Muscle of leg (tissue), 11 donors: ENCODE results near the gene ARMC2. TPM values are rescaled to one million over a fixed set of nuclear protein-coding genes. Genes with fewer than 3 reads are reported as not detected.

Experiments
- DNase-seq: peaks from one replicate; pipeline ENCODE4 v3.0.0; 2013
- H3K27ac ChIP-seq: one replicate; pipeline ENCODE4 v1.5.1; 2013; ENCODE audit warnings: mild to moderate bottlenecking, low read length, control low read depth
- H3K27me3 ChIP-seq: one replicate; pipeline ENCODE4 v1.6.1; 2013; ENCODE audit warnings: low read length; ENCODE audit not compliant: control insufficient read depth, insufficient read depth
- H3K36me3 ChIP-seq: one replicate; pipeline ENCODE4 v1.6.1; 2013; ENCODE audit warnings: low read length; ENCODE audit not compliant: control insufficient read depth, insufficient read depth
- H3K4me1 ChIP-seq: one replicate; pipeline ENCODE4 v1.6.1; 2013; ENCODE audit warnings: low read length; ENCODE audit not compliant: control insufficient read depth, insufficient read depth
- H3K4me3 ChIP-seq: one replicate; pipeline ENCODE4 v1.5.1; 2013; ENCODE audit warnings: low read length, control low read depth
- H3K9me3 ChIP-seq: replicated peaks from 2 replicates; pipeline ENCODE4 v1.6.1; 2013; ENCODE audit warnings: low read depth, low read length; ENCODE audit not compliant: control insufficient read depth
- WGBS: methylation state at CpG from one replicate; pipeline ENCODE4 v1.1.5; 2013; ENCODE audit warnings: missing lambda C conversion rate; ENCODE audit not compliant: insufficient coverage; 5-methylcytosine and 5-hydroxymethylcytosine counted together
- polyA plus RNA-seq, 8 donors: library from polyadenylated mRNA; unstranded; fragments of 120-200 nt; gene quantifications; one replicate each; pipeline versions ENCODE4 v1.2.1 to v1.2.3, GENCODE V29; 2013; ENCODE audit warnings: inconsistent platforms in 1 of 8, low replicate concordance in 1 of 8; ENCODE audit not compliant: insufficient read length in 8 of 8, insufficient read depth in 1 of 8
- total RNA-seq: library from RNA; stranded (reverse); fragments of 120-200 nt; gene quantifications from one replicate; pipeline ENCODE4 v1.2.4, GENCODE V29; 2013

ARMC2 gene
- total and polyA plus RNA-seq, 9 donors: 3.6 to 8.9 (median 5.8) TPM

- H3K27ac ChIP-seq: peak overlapping the region; percentile 39
- 14% methylated on average over 5 of the region's 8 CpGs for WGBS
- no peak overlapping the region for H3K4me3 ChIP-seq
- H3K27me3 ChIP-seq: no peaks in the 10 kb centered on the region
- H3K9me3 ChIP-seq: no peaks in the 10 kb centered on the region
- peaks cover 10% of the 10 kb centered on the region for H3K4me1 ChIP-seq
- H3K36me3 ChIP-seq: peaks cover 16% of the 10 kb centered on the region
- DNase-seq: peak; percentile 85
These were observed 20.4 kb downstream of the ARMC2 start for GRCh38 chr6:108868647-108869046.

DNA sequence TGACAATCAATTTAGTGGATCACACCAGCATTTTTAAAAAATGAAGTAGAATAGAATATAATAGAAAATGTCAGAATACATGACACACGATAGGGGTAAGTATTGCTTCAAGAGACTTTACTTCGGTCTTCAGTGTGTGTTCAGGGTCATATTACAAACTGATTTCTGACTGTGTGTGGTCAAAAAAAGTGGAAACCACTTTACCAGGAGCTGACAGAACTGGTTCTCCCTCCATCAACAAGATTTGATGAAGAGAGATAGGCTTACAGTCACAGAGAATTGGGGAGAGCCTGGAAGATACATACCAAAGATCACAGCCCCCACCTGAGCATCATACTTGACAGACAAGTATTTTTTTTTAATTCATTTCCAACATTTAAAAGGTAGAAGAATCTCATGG is 21.7 kb downstream of the ARMC2 start:
- DNase-seq: no peak
- H3K4me3 ChIP-seq: no peak overlapping the region
- no CpG with 5 or more reads among the region's 2 CpGs for WGBS
- peaks cover 9% of the 10 kb centered on the region for H3K36me3 ChIP-seq
- no peaks in the 10 kb centered on the region for H3K27me3 ChIP-seq
- H3K4me1 ChIP-seq: peaks cover 10% of the 10 kb centered on the region
- H3K9me3 ChIP-seq: no peaks in the 10 kb centered on the region
- H3K27ac ChIP-seq: no peak overlapping the region

- Histone ChIP-seq H3K4me1 (peaks cover 12% of the 10 kb centered on the region), H3K4me3 (no peak overlapping the region), H3K9me3 (no peaks in the 10 kb centered on the region), H3K27ac (no peak overlapping the region), H3K36me3 (peaks cover 9% of the 10 kb centered on the region), H3K27me3 (no peaks in the 10 kb centered on the region)
- WGBS: 100% methylated on average over 2 of the region's 2 CpGs
- DNase-seq: no peak
These were observed 22.1 kb downstream of the ARMC2 start for GRCh38 chr6:108870357-108870756.

- Histone ChIP-seq H3K27ac (no peak overlapping the region), H3K4me1 (peaks cover 12% of the 10 kb centered on the region), H3K36me3 (peaks cover 9% of the 10 kb centered on the region), H3K4me3 (no peak overlapping the region), H3K9me3 (no peaks in the 10 kb centered on the region), H3K27me3 (no peaks in the 10 kb centered on the region)
- no peak for DNase-seq
- 64% methylated on average over 4 of the region's 7 CpGs for WGBS
These were observed 23.9 kb downstream of the ARMC2 start for GRCh38 chr6:108872141-108872557.

- peak overlapping the region; percentile 54 for H3K27ac ChIP-seq
- H3K36me3 ChIP-seq: peaks cover 9% of the 10 kb centered on the region
- no peak overlapping the region for H3K4me3 ChIP-seq
- DNase-seq: no peak
- H3K27me3 ChIP-seq: no peaks in the 10 kb centered on the region
- H3K9me3 ChIP-seq: no peaks in the 10 kb centered on the region
- WGBS: 37% methylated on average over 2 of the region's 3 CpGs
- H3K4me1 ChIP-seq: peaks cover 12% of the 10 kb centered on the region
These were observed 24.4 kb downstream of the ARMC2 start for GRCh38 chr6:108872575-108872974.

DNA sequence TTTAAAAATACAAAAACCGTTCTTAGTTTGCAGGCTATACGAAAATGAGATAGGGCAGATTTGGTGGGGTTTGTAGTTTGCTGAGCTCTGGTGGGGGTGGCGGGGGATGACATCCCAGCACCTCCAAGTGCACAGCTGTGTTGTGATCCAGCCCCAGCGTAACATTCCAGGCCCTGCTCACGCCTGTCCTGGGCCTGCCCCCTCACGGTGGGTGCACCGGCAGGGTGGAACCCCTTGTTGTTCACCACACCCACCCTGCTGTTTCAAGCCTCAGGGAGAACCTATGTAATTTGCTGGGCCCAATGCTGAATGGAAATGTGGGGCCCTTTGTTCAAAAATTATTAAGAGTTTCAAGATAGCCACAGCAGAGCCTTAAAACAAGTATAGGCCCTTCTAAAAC is 25.0 kb downstream of the ARMC2 start:
- Histone ChIP-seq H3K36me3 (peaks cover 9% of the 10 kb centered on the region), H3K9me3 (no peaks in the 10 kb centered on the region), H3K27ac (no peak overlapping the region), H3K4me1 (peaks cover 12% of the 10 kb centered on the region), H3K4me3 (no peak overlapping the region), H3K27me3 (no peaks in the 10 kb centered on the region)
- DNase-seq: no peak
- 78% methylated on average over 3 of the region's 7 CpGs for WGBS

GRCh38 chr6:108873971-108874370 is 25.7 kb downstream of the ARMC2 start:
- peaks cover 13% of the 10 kb centered on the region for H3K36me3 ChIP-seq
- WGBS: 92% methylated on average over 3 of the region's 6 CpGs
- no peaks in the 10 kb centered on the region for H3K27me3 ChIP-seq
- H3K27ac ChIP-seq: no peak overlapping the region
- DNase-seq: no peak
- H3K9me3 ChIP-seq: no peaks in the 10 kb centered on the region
- H3K4me3 ChIP-seq: no peak overlapping the region
- peaks cover 12% of the 10 kb centered on the region for H3K4me1 ChIP-seq

DNA sequence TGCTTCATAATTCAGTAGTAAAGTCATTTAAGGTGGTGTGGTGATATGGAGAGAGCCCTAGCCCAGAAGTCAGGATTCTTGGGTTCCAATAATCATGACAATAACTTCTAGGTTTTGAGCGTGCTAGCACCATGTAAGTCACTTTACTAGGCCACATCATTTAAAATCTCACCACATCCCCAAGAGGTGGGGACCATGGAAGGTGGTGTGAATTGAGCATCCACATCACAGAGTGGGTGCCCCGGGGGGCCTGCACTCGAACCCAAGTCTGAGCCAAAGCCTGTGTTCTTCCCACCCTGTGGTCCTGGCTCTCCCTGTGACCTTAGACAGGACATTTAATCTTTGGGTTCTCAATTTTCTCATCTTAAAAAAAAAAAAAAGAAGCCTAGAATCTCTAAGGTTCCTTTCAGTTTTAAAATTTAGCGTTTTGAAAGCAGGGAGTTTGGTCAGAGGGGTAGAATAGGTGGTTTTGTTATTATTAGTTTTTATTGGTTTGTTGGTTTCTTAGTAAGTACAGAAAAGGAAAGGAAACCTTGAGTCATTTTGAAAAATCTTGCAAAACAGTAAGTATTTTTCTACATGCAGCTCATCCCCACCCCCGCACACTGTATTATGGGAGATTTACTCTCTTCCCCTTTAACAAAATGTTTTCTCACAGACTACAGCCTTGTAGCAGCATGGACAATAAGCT is 26.4 kb downstream of the ARMC2 start:
- H3K36me3 ChIP-seq: peaks cover 14% of the 10 kb centered on the region
- peak overlapping the region; percentile 36 for H3K27ac ChIP-seq
- H3K4me3 ChIP-seq: no peak overlapping the region
- H3K9me3 ChIP-seq: no peaks in the 10 kb centered on the region
- WGBS: 60% methylated on average over 1 of the region's 5 CpGs
- peak; percentile 62 for DNase-seq
- no peaks in the 10 kb centered on the region for H3K27me3 ChIP-seq
- peaks cover 12% of the 10 kb centered on the region for H3K4me1 ChIP-seq

GRCh38 chr6:108875161-108875555 is 26.9 kb downstream of the ARMC2 start:
- no peaks in the 10 kb centered on the region for H3K9me3 ChIP-seq
- DNase-seq: no peak
- H3K4me1 ChIP-seq: peaks cover 12% of the 10 kb centered on the region
- H3K27me3 ChIP-seq: no peaks in the 10 kb centered on the region
- H3K27ac ChIP-seq: no peak overlapping the region
- no peak overlapping the region for H3K4me3 ChIP-seq
- peaks cover 16% of the 10 kb centered on the region for H3K36me3 ChIP-seq

DNA sequence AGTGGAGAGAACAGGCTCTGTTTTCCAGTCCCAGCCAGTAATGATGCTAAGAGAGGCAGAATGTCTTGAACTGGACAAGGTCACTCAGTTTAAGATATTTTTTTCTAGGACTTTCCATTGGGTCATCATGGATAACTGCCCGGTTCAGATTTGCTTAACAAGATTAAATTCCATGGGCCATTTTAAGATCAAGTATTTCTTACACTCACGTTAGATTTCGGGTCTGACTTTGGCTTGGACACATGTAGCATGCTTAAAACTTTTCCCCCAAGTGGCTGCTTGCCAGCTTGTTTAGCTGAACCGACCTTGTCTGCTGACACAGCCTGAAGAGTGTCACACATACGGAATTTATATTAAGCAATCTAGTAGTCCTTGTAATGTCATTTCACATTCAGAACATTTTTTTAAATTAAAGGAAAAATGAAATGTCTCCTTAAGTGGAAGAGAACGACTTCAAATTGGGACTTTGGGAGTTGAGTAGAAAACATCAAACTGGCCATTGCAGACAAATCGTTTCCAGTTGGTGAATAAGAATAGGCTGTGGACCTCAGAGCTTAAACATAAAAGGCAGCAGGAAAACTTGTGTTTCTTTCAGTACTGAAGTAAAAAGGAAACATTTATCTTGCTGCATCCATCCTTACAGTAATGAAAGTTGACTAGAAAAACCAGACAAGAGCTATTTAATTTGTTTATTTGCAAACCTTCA is 29.0 kb downstream of the ARMC2 start:
- H3K27me3 ChIP-seq: no peaks in the 10 kb centered on the region
- 22% methylated on average over 5 of the region's 7 CpGs for WGBS
- peak; percentile 93 for DNase-seq
- peak overlapping the region; percentile 73 for H3K27ac ChIP-seq
- peaks cover 10% of the 10 kb centered on the region for H3K4me1 ChIP-seq
- no peak overlapping the region for H3K4me3 ChIP-seq
- H3K36me3 ChIP-seq: peaks cover 13% of the 10 kb centered on the region
- no peaks in the 10 kb centered on the region for H3K9me3 ChIP-seq
